ENCODE data around the gene CAMK2A. TPM values are rescaled to one million over a fixed set of nuclear protein-coding genes. Genes with fewer than 3 reads are reported as not detected.

The CAMK2A gene
- total RNA-seq, 4 donors from 2014 or later: 1.4 to 6.9 (median 3.6) TPM

DNA sequence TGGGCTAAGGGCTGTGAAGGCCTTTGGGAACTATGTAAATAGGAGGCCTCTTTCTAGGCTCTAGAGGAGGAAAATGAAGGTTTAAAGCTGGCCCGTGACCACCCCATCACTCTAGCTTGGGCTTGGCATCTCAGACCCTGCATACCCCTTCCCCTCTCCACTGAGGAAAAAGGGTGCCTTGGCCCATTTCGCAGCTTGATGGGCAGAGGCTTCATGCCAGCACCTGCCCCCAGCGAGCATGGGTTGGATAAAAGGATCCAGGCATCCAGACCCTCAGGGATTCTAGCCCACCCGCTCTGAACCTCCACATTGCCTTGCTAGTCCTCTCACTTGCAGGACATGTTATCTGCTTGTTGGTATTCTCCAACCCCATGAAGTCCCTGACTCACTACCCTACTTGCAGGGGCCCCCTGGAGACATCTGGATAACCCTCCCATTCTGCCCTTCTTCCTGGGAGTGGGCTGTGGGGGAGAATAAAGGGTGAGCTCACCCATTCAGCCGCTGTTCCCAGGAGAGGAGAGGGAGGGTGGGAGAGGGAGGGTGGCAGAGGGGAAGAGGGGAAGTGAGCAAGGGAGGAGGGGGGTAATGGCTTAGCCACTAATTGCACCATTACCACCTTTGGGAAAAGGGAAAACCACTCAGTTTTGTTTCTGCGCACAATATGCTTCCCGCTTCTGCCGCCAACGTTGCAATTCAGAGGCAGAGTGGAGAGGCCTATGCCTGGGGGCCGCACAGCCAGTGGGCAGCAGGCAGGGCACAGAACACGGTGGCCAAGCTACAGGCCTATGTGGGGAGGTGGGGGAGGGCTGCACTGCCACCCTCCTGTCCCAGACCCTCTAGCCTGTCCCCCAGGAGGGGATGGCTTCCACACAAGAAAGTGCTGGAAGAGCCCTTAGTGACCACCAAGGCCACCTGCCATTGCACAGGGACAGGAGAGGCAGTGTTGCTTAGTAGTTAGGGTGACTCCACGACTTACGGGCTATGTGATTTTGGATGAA lies 2.1 kb upstream of the CAMK2A start:
- ATAC-seq: no peak
- no peaks in the 10 kb centered on the region for H3K36me3 ChIP-seq
- H3K4me1 ChIP-seq: peaks cover 0 to 9% (median 6%) of the 10 kb centered on the region in 3 donors
- TF ChIP-seq POLR2A (IDR thresholded peaks at IDR 0.05) (no peak), POLR2AphosphoS5 (IDR thresholded peaks at IDR 0.05) (no peak), EP300 (IDR thresholded peaks at IDR 0.05) (no peak)
- no peak overlapping the region for H3K27ac ChIP-seq
- 93 to 94% methylated on average over 2 to 3 of the region's 13 CpGs for WGBS, 2 donors (ENCODE audit: low coverage in 1 of 2)
- no peak overlapping the region for H3K4me3 ChIP-seq
- H3K9me3 ChIP-seq: no peaks in the 10 kb centered on the region
- peaks cover 11% of the 10 kb centered on the region for H3K27me3 ChIP-seq

GRCh38 chr5:150288791-150289190 lies 782 bp downstream of the CAMK2A start:
- Histone ChIP-seq H3K27me3 (peaks cover 11% of the 10 kb centered on the region), H3K27ac (no peak overlapping the region), H3K36me3 (no peaks in the 10 kb centered on the region), H3K4me1 (no peaks in the 10 kb centered on the region), H3K9me3 (no peaks in the 10 kb centered on the region), H3K4me3 (no peak overlapping the region)
- 40 to 58% methylated on average over 2 of the region's 6 CpGs for WGBS, 2 donors (ENCODE audit: low coverage in 1 of 2)
- TF ChIP-seq POLR2AphosphoS5 (IDR thresholded peaks at IDR 0.05) (no peak), EP300 (IDR thresholded peaks at IDR 0.05) (no peak), POLR2A (IDR thresholded peaks at IDR 0.05) (no peak), CTCF (IDR thresholded peaks at IDR 0.05) (no peak)
- no peak for ATAC-seq

DNA sequence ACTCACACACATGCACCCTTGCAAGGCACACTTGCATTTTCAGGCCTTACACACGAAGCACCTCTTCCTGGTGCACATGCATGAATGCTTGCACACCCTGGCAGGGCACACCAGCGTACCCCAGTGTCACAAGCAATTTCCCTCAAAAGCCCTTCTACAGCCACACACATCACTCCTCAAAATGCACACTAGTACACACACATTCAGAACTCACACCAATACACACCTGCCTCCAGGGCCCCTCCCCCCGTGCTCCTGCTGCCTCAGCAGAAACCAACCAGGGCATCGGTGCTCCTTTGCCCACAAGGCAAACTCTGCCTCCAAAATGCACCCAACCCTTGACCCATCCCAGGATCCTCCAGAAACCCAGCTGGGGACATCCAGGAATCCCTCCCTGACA lies 1.2 kb downstream of the CAMK2A start:
- Histone ChIP-seq H3K36me3 (no peaks in the 10 kb centered on the region), H3K27ac (no peak overlapping the region), H3K4me1 (no peaks in the 10 kb centered on the region), H3K9me3 (no peaks in the 10 kb centered on the region), H3K27me3 (peaks cover 11% of the 10 kb centered on the region), H3K4me3 (no peak overlapping the region)
- ATAC-seq: no peak
- WGBS, 2 donors (ENCODE audit: low coverage in 1 of 2): 89 to 94% methylated on average over 4 of the region's 4 CpGs
- TF ChIP-seq POLR2A (IDR thresholded peaks at IDR 0.05) (no peak), POLR2AphosphoS5 (IDR thresholded peaks at IDR 0.05) (no peak), EP300 (IDR thresholded peaks at IDR 0.05) (no peak), CTCF (IDR thresholded peaks at IDR 0.05) (no peak)

- Histone ChIP-seq H3K27me3 (peaks cover 11% of the 10 kb centered on the region), H3K4me1 (no peaks in the 10 kb centered on the region), H3K36me3 (no peaks in the 10 kb centered on the region), H3K4me3 (no peak overlapping the region), H3K27ac (no peak overlapping the region), H3K9me3 (no peaks in the 10 kb centered on the region)
- no peak for ATAC-seq
- WGBS, 2 donors (ENCODE audit: low coverage in 1 of 2): 75% methylated on average over 1 of the region's 5 CpGs; no CpG with 5 or more reads in 1 of the 2 donors
- TF ChIP-seq CTCF (IDR thresholded peaks at IDR 0.05): no peak
- no peak for TF ChIP-seq POLR2A (IDR thresholded peaks at IDR 0.05)
- TF ChIP-seq POLR2AphosphoS5 (IDR thresholded peaks at IDR 0.05): no peak
- TF ChIP-seq EP300 (IDR thresholded peaks at IDR 0.05): no peak
These were observed 2.8 kb downstream of the CAMK2A start for GRCh38 chr5:150286820-150287219.

- no peak for ATAC-seq
- Histone ChIP-seq H3K4me1 (no peaks in the 10 kb centered on the region), H3K36me3 (no peaks in the 10 kb centered on the region), H3K27ac (no peak overlapping the region), H3K27me3 (peaks cover 8% of the 10 kb centered on the region), H3K4me3 (no peak overlapping the region), H3K9me3 (no peaks in the 10 kb centered on the region)
- no peak for TF ChIP-seq CTCF (IDR thresholded peaks at IDR 0.05)
- TF ChIP-seq POLR2AphosphoS5 (IDR thresholded peaks at IDR 0.05): no peak
- no peak for TF ChIP-seq EP300 (IDR thresholded peaks at IDR 0.05)
- TF ChIP-seq POLR2A (IDR thresholded peaks at IDR 0.05): no peak
- WGBS, 2 donors (ENCODE audit: low coverage in 1 of 2): 83% methylated on average over 2 of the region's 7 CpGs; no CpG with 5 or more reads in 1 of the 2 donors
These were observed 4.5 kb downstream of the CAMK2A start for GRCh38 chr5:150285114-150285513.

All from gastroesophageal sphincter (tissue), 4 donors.